ENCODE data around the gene GADD45B. TPM values are rescaled to one million over a fixed set of nuclear protein-coding genes. Genes with fewer than 3 reads are reported as not detected.

GADD45B gene
- total RNA-seq, 1 experiment from 2014 or later, result 16.2 TPM

GRCh38 chr19:2495651-2496316 lies 19.9 kb downstream of the GADD45B start:
- TF ChIP-seq CTCF (conservative IDR thresholded peaks at IDR 0.05), result no peak
- no peak for DNase-seq
- no peak overlapping the region for H3K4ac ChIP-seq (ENCODE audit: low read depth, low read length)
- H4K5ac ChIP-seq (ENCODE audit: insufficient read length, low read depth, low read length), result no peak overlapping the region
- H4K20me1 ChIP-seq (ENCODE audit: control insufficient read depth, insufficient read depth, insufficient read length), result no peaks in the 10 kb centered on the region
- H2BK20ac ChIP-seq (ENCODE audit: low read depth, low read length, poor library complexity, severe bottlenecking), result no peak overlapping the region
- no peaks in the 10 kb centered on the region for H3K9me3 ChIP-seq (ENCODE audit: control insufficient read depth, low read depth, low read length)
- H3K4me1 Mint-ChIP-seq, result peaks cover 12 to 28% of the 10 kb centered on the region in 2 experiments
- H3K23me2 ChIP-seq (ENCODE audit: insufficient read length, low read depth, low read length, poor library complexity, severe bottlenecking), result no peaks in the 10 kb centered on the region
- no CpG with 5 or more reads among the region's 16 CpGs for WGBS (ENCODE audit: extremely low coverage, insufficient read length, low lambda C conversion rate)
- H2BK5ac ChIP-seq (ENCODE audit: insufficient read length, low read length), result no peak overlapping the region
- peaks cover 2% of the 10 kb centered on the region for H3K4me1 ChIP-seq (ENCODE audit: insufficient read depth, low read length)
- no peak overlapping the region for H2BK12ac ChIP-seq (ENCODE audit: insufficient read length, low read depth, low read length)
- H3K79me1 ChIP-seq (ENCODE audit: insufficient read depth, low read depth, low read length, poor library complexity, severe bottlenecking), result no peaks in the 10 kb centered on the region
- no peak overlapping the region for H3K9ac ChIP-seq (ENCODE audit: extremely low read depth, insufficient read length, low read length)
- no peak overlapping the region for H3T11ph ChIP-seq (ENCODE audit: low read length)
- H2BK15ac ChIP-seq (ENCODE audit: low read depth, low read length), result no peak overlapping the region
- H4K8ac ChIP-seq (replicated peaks; ENCODE audit: insufficient read length, low read depth, low read length), result no peak overlapping the region
- H3K9me3 Mint-ChIP-seq, result no peaks in the 10 kb centered on the region; a peak in 2 of 5 replicates
- peaks cover 38% of the 10 kb centered on the region for H3K27me3 Mint-ChIP-seq (ENCODE audit: low read depth)
- H3K4me3 Mint-ChIP-seq, result peak overlapping the region; percentile 24 to 73; a peak in 4 of 5 replicates
- no peak overlapping the region for H3K18ac ChIP-seq (ENCODE audit: insufficient read length, low read depth, low read length)
- H3K27ac ChIP-seq (ENCODE audit: insufficient read length, low read depth, low read length), result no peak overlapping the region
- H3K27ac Mint-ChIP-seq, result peak overlapping the region in 1 of 3 experiments; percentile 95; a peak in 1 of 7 replicates
- H3K27me3 ChIP-seq (ENCODE audit: insufficient read depth, low read length), result peaks cover under 1% of the 10 kb centered on the region; the same call in 1 of the 2 replicates
- H2AK5ac ChIP-seq (ENCODE audit: insufficient read length, low read length), result no peak overlapping the region
- H3K56ac ChIP-seq (ENCODE audit: insufficient read length, low read depth, low read length), result no peak overlapping the region
- H3K14ac ChIP-seq (ENCODE audit: insufficient read depth, low read length), result no peak overlapping the region
- no peak overlapping the region for H3K23ac ChIP-seq (ENCODE audit: insufficient read length, low read depth, low read length)
- no peak overlapping the region for H2BK120ac ChIP-seq (ENCODE audit: low read depth, low read length, poor library complexity, severe bottlenecking)
- no peaks in the 10 kb centered on the region for H3K36me3 Mint-ChIP-seq (ENCODE audit: insufficient read depth in 1 of 3, low read depth in 3 of 3)
- H4K91ac ChIP-seq (ENCODE audit: insufficient read length, low read depth, low read length), result no peak overlapping the region
- no peak overlapping the region for H2AFZ ChIP-seq (ENCODE audit: low read length)
- H3K4me2 ChIP-seq (ENCODE audit: insufficient read depth, insufficient read length, low read length), result no peak overlapping the region
- H3K79me2 ChIP-seq (ENCODE audit: insufficient read depth, low read length), result no peaks in the 10 kb centered on the region

Measured in H9 (cell line).